Liver (tissue), 9 donors: ENCODE data around the gene ZNF226. TPM values are rescaled to one million over a fixed set of nuclear protein-coding genes. Genes with fewer than 3 reads are reported as not detected.

Experiments used
- DNase-seq: peaks from one replicate; pipeline ENCODE4 v3.0.0-alpha.2; 2017; ENCODE audit warnings: low spot score
- H3K27ac ChIP-seq, 2 donors: one replicate each; pipeline ENCODE4 v1.7.0; 2013; ENCODE audit warnings: inconsistent platforms in 2 of 2, low read length in 2 of 2, control low read depth in 1 of 2, low read depth in 1 of 2, mild to moderate bottlenecking in 1 of 2
- H3K27me3 ChIP-seq, 4 donors: one replicate each; pipeline versions ENCODE4 v1.6.1 to v1.7.0; 2013; ENCODE audit warnings: low read length in 3 of 4, inconsistent platforms in 1 of 4, mild to moderate bottlenecking in 1 of 4, moderate library complexity in 1 of 4; ENCODE audit not compliant: control insufficient read depth in 4 of 4, insufficient read depth in 4 of 4
- H3K36me3 ChIP-seq, 4 donors: one replicate each; pipeline versions ENCODE4 v1.6.1 to v1.7.0; 2013; ENCODE audit warnings: low read length in 3 of 4, mild to moderate bottlenecking in 3 of 4, low read depth in 1 of 4, moderate library complexity in 1 of 4; ENCODE audit not compliant: control insufficient read depth in 4 of 4, insufficient read depth in 3 of 4
- H3K4me1 ChIP-seq, 4 donors: one replicate each; pipeline versions ENCODE4 v1.6.1 to v1.7.0; 2013; ENCODE audit warnings: low read length in 3 of 4, mild to moderate bottlenecking in 3 of 4, moderate library complexity in 1 of 4; ENCODE audit not compliant: control insufficient read depth in 4 of 4, insufficient read depth in 4 of 4
- H3K4me3 ChIP-seq, 3 donors: one replicate each; pipeline versions ENCODE4 v1.6.1 to v1.7.0; 2013; ENCODE audit warnings: low read length in 3 of 3, control low read depth in 1 of 3, low read depth in 1 of 3, mild to moderate bottlenecking in 1 of 3
- H3K9ac ChIP-seq, 2 donors: one replicate each; pipeline ENCODE4 v1.7.0; 2013; ENCODE audit warnings: low read length in 2 of 2, mild to moderate bottlenecking in 2 of 2, moderate library complexity in 2 of 2, control low read depth in 1 of 2, low read depth in 1 of 2
- H3K9me3 ChIP-seq, 4 donors: one replicate each; pipeline versions ENCODE4 v1.6.1 to v1.7.0; 2013; ENCODE audit warnings: low read length in 3 of 4; ENCODE audit not compliant: control insufficient read depth in 4 of 4
- ATF3 ChIP-seq: IDR thresholded peaks from 2 replicates; pipeline ENCODE4 v1.6.1; 2016; ENCODE audit warnings: antibody characterized with exemption
- CTCF ChIP-seq: fragments of 150-350 bp; IDR thresholded peaks from 2 replicates; pipeline ENCODE4 v1.5.1; 2017; ENCODE audit warnings: improper control_type of control experiment, low read depth, low read length; ENCODE audit not compliant: missing input control
- EGR1 ChIP-seq, 2 donors: IDR thresholded peaks; 2 replicates each; pipeline ENCODE4 v1.6.1; 2016 to 2018; ENCODE audit warnings: antibody characterized with exemption in 2 of 2, low read depth in 2 of 2
- FOXA1 ChIP-seq: IDR thresholded peaks from 2 replicates; pipeline ENCODE4 v1.6.1; 2016; ENCODE audit warnings: antibody characterized with exemption
- FOXA2 ChIP-seq: IDR thresholded peaks from 2 replicates; pipeline ENCODE4 v1.6.1; 2016; ENCODE audit warnings: antibody characterized with exemption
- GABPA ChIP-seq, 2 donors: IDR thresholded peaks in 1 of 2; conservative IDR thresholded peaks in 1 of 2; 2 replicates each; pipeline ENCODE4 v1.6.1; 2016; ENCODE audit warnings: antibody characterized with exemption in 2 of 2, mild to moderate bottlenecking in 1 of 2, moderate library complexity in 1 of 2
- HNF4A ChIP-seq, 2 donors: conservative IDR thresholded peaks; 2 replicates each; pipeline ENCODE4 v1.6.1; 2016; ENCODE audit warnings: antibody characterized with exemption in 2 of 2, mild to moderate bottlenecking in 2 of 2
- HNF4G ChIP-seq: IDR thresholded peaks from 2 replicates; pipeline ENCODE4 v1.6.1; 2016; ENCODE audit warnings: antibody characterized with exemption
- JUND ChIP-seq, 2 donors: IDR thresholded peaks; 2 replicates each; pipeline ENCODE4 v1.6.1; 2016; ENCODE audit warnings: antibody characterized with exemption in 2 of 2
- MAX ChIP-seq: IDR thresholded peaks from 2 replicates; pipeline ENCODE4 v1.6.1; 2016; ENCODE audit warnings: antibody characterized with exemption
- NR2F2 ChIP-seq: IDR thresholded peaks from 2 replicates; pipeline ENCODE4 v1.6.1; 2016; ENCODE audit warnings: antibody characterized with exemption
- RAD21 ChIP-seq, 2 donors: IDR thresholded peaks; 2 replicates each; pipeline ENCODE4 v1.6.1; 2016; ENCODE audit warnings: antibody characterized with exemption in 2 of 2, mild to moderate bottlenecking in 2 of 2
- REST ChIP-seq: IDR thresholded peaks from 2 replicates; pipeline ENCODE4 v1.6.1; 2016; ENCODE audit warnings: antibody characterized with exemption, mild to moderate bottlenecking
- RXRA ChIP-seq, 2 donors: IDR thresholded peaks; 2 replicates each; pipeline ENCODE4 v1.6.1; 2017 to 2018; ENCODE audit warnings: antibody characterized with exemption in 2 of 2, mild to moderate bottlenecking in 1 of 2
- SP1 ChIP-seq: IDR thresholded peaks from 2 replicates; pipeline ENCODE4 v1.6.1; 2018; ENCODE audit warnings: antibody characterized with exemption, mild to moderate bottlenecking
- TAF1 ChIP-seq: conservative IDR thresholded peaks from 2 replicates; pipeline ENCODE4 v1.6.1; 2016; ENCODE audit warnings: antibody characterized with exemption, mild to moderate bottlenecking
- YY1 ChIP-seq: IDR thresholded peaks from 2 replicates; pipeline ENCODE4 v1.6.1; 2016; ENCODE audit warnings: antibody characterized with exemption, mild to moderate bottlenecking
- ZBTB33 ChIP-seq: IDR thresholded peaks from 2 replicates; pipeline ENCODE4 v1.6.1; 2016; ENCODE audit warnings: antibody characterized with exemption
- polyA plus RNA-seq, 2 donors: library from polyadenylated mRNA; stranded (reverse) in 1 of 2; unstranded in 1 of 2; fragments of 200-250 nt in 1 of 2; fragments of >200 nt in 1 of 2; fragmentation: Nextera tagmentation in 1 of 2; extraction: Ambion mirVana in 1 of 2; gene quantifications; one replicate each; pipeline versions ENCODE4 v1.2.1 to v1.2.3, GENCODE V29; 2013 to 2015
- total RNA-seq, 2 donors: library from RNA; depleted of rRNA; stranded (reverse); fragments of >200 nt; gene quantifications; one replicate each; pipeline ENCODE4 v1.2.3, GENCODE V29; 2014
- donor health status: healthy.
- donor health status: healthy.
- donor health status: healthy.
- donor health status: healthy.
- donor health status: healthy.

The ZNF226 gene
- total and polyA plus RNA-seq, 4 donors = 6.4 to 10.6 (median 8.5) TPM

GRCh38 chr19:44196772-44197171 lies 31.9 kb downstream of the ZNF226 start:
- no peak overlapping the region for H3K9ac ChIP-seq
- H3K36me3 ChIP-seq = no peaks in the 10 kb centered on the region
- peak overlapping the region in 2 of 3 donors; percentile 1 to 30 for H3K4me3 ChIP-seq
- no peak for DNase-seq
- no peaks in the 10 kb centered on the region for H3K27me3 ChIP-seq
- no peak overlapping the region for H3K27ac ChIP-seq
- peaks cover 14 to 45% (median 33%) of the 10 kb centered on the region in 4 donors for H3K9me3 ChIP-seq
- TF ChIP-seq REST = no peak
- TF ChIP-seq GABPA (IDR thresholded peaks at IDR 0.05 in 1 of 2, conservative IDR thresholded peaks at IDR 0.05 in 1 of 2) = no peak
- TF ChIP-seq TAF1 = no peak
- TF ChIP-seq ZBTB33 = no peak
- TF ChIP-seq NR2F2 = no peak
- TF ChIP-seq YY1 = no peak
- no peak for TF ChIP-seq RXRA (IDR thresholded peaks at IDR 0.05)
- TF ChIP-seq EGR1 (IDR thresholded peaks at IDR 0.05; ENCODE audit: low read depth in 2 of 2) = no peak
- no peak for TF ChIP-seq HNF4A (conservative IDR thresholded peaks at IDR 0.05)
- TF ChIP-seq FOXA1 = no peak
- TF ChIP-seq RAD21 (IDR thresholded peaks at IDR 0.05) = no peak
- TF ChIP-seq CTCF = no peak
- no peak for TF ChIP-seq MAX
- TF ChIP-seq JUND (IDR thresholded peaks at IDR 0.05) = no peak
- TF ChIP-seq ATF3 = no peak
- no peak for TF ChIP-seq SP1
- no peak for TF ChIP-seq HNF4G
- TF ChIP-seq FOXA2 = no peak
- H3K4me1 ChIP-seq = no peaks in the 10 kb centered on the region
